Lower leg skin (tissue), 4 donors: ENCODE measurements around the gene TRDN. TPM values are rescaled to one million over a fixed set of nuclear protein-coding genes. Genes with fewer than 3 reads are reported as not detected.

Experiments used
- DNase-seq, 2 donors: peaks; one replicate each; pipeline ENCODE4 v3.0.0-alpha.2; 2019; ENCODE audit warnings: low spot score in 2 of 2
- H3K4me3 ChIP-seq: fragments of 200-600 bp; sonication (generic); 2 replicates; pipeline ENCODE4 v1.5.1; 2017; ENCODE audit warnings: mild to moderate bottlenecking, low read depth; ENCODE audit not compliant: poor library complexity, severe bottlenecking
- CTCF ChIP-seq, 3 donors: fragments of 450-650 bp; IDR thresholded peaks; one replicate each; pipeline ENCODE4 v1.5.1; 2016; ENCODE audit warnings: antibody characterized with exemption in 3 of 3, mild to moderate bottlenecking in 3 of 3, moderate library complexity in 2 of 3
- POLR2A ChIP-seq, 2 donors: fragments of 450-650 bp; IDR thresholded peaks; one replicate each; pipeline ENCODE4 v1.6.1; 2016 to 2017; ENCODE audit warnings: antibody characterized with exemption in 2 of 2, mild to moderate bottlenecking in 1 of 2, moderate library complexity in 1 of 2
- WGBS, 2 donors: methylation state at CpG; one replicate each; pipeline ENCODE4 v1.1.5; 2018; 5-methylcytosine and 5-hydroxymethylcytosine counted together
- intact Hi-C: fragments of 100-400 bp; cut with DNase I; formaldehyde crosslinking; loops from one replicate; pipeline ENCODE4 v1.15.0; 2023; ENCODE audit warnings: low total_unique reads
- total RNA-seq, 4 donors: library from RNA; depleted of rRNA; stranded (reverse); fragments of >200 nt; gene quantifications; one replicate each; pipeline ENCODE4 v1.1.0, GENCODE V29; 2016

Gene TRDN
- total RNA-seq, 4 donors from 2014 or later: 0.06 TPM; not detected in 3

GRCh38 chr6:123655521-123656306 lies 19.0 kb upstream of the TRDN start:
- DNase-seq: no peak
- TF ChIP-seq CTCF (IDR thresholded peaks at IDR 0.05) (no peak), POLR2A (IDR thresholded peaks at IDR 0.05) (no peak)
- intact Hi-C loops: no loop called here
- H3K4me3 ChIP-seq: no peak overlapping the region
- 21 to 24% methylated on average over 3 of the region's 3 CpGs for WGBS, 2 donors

GRCh38 chr6:123648723-123649122 lies 12.0 kb upstream of the TRDN start:
- TF ChIP-seq CTCF (IDR thresholded peaks at IDR 0.05) (no peak), POLR2A (IDR thresholded peaks at IDR 0.05) (no peak)
- no peak overlapping the region for H3K4me3 ChIP-seq
- intact Hi-C loops: no loop called here
- no peak for DNase-seq

GRCh38 chr6:123648020-123648580 lies 11.3 kb upstream of the TRDN start:
- 0 to 93% methylated on average over 1 of the region's 1 CpG for WGBS, 2 donors
- no peak for TF ChIP-seq POLR2A (IDR thresholded peaks at IDR 0.05)
- TF ChIP-seq CTCF (IDR thresholded peaks at IDR 0.05): no peak
- H3K4me3 ChIP-seq: no peak overlapping the region
- DNase-seq: no peak
- intact Hi-C loops: no loop called here

- TF ChIP-seq CTCF (IDR thresholded peaks at IDR 0.05): no peak
- no peak for TF ChIP-seq POLR2A (IDR thresholded peaks at IDR 0.05)
- no peak overlapping the region for H3K4me3 ChIP-seq
- DNase-seq: no peak
- intact Hi-C loops: no loop called here
- WGBS, 2 donors: 77 to 79% methylated on average over 1 of the region's 1 CpG
Measured at GRCh38 chr6:123641497-123641896, 4.7 kb upstream of the TRDN start.

- TF ChIP-seq CTCF (IDR thresholded peaks at IDR 0.05) (no peak), POLR2A (IDR thresholded peaks at IDR 0.05) (no peak)
- H3K4me3 ChIP-seq: no peak overlapping the region
- WGBS, 2 donors: 68% methylated on average over 6 of the region's 6 CpGs
- no peak for DNase-seq
- intact Hi-C loops: no loop called here
Measured at GRCh38 chr6:123640567-123641187, 3.9 kb upstream of the TRDN start.
